Measurements from ENCODE around the gene CRACR2B.

DNA sequence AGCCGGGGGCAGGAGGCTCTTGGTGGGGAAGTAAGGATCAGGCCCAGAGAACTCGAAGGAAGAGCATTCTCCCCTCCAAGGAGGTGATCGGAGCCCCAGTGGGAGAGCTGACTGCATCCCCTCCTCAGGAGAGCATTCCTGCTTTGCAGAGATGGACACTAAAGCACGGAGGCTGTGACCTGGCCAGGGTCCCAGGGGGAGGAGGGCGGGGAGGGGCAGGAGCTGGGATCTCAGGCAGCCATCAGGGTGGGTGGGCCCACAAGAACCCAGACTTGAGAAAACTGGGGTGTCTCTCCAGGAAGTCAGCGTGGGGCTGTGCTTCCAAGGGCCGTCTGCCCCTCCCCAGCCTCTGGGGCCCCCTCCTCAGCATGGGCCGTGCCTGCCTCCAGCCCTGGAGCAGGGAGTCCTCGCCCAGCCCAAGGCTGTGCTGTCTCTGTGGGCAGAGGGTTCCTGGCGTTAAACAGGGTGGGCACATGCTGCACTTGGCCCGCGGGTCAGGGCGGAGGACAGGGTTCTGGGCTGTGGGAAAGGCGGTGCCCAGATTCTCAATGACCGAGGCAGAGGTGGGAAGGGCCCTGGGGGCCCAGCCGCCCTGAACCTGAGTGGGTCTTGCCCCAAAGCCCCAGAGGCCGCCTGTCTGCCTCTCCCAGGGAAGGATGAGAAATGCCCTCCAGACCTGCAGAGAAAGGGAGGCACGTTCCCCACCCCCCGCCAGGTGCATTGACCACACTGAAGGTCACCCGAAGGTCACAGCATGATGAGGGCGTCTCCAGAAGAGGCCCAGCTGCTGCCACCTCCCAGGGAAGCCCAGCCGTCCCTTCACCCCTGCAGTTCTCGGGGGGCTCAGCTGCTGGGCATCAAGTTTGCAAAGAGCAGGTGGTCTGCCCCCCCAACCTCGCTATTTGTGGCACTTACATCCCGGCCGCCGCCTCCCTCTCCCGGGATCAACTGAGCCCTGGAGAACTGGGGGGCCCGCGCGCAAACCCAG, 38.5 kb upstream of the CRACR2B start:
- TF ChIP-seq, protein P1, sequence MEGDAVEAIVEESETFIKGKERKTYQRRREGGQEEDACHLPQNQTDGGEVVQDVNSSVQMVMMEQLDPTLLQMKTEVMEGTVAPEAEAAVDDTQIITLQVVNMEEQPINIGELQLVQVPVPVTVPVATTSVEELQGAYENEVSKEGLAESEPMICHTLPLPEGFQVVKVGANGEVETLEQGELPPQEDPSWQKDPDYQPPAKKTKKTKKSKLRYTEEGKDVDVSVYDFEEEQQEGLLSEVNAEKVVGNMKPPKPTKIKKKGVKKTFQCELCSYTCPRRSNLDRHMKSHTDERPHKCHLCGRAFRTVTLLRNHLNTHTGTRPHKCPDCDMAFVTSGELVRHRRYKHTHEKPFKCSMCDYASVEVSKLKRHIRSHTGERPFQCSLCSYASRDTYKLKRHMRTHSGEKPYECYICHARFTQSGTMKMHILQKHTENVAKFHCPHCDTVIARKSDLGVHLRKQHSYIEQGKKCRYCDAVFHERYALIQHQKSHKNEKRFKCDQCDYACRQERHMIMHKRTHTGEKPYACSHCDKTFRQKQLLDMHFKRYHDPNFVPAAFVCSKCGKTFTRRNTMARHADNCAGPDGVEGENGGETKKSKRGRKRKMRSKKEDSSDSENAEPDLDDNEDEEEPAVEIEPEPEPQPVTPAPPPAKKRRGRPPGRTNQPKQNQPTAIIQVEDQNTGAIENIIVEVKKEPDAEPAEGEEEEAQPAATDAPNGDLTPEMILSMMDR (IDR thresholded peaks at IDR 0.05) = no peak
- no peak for TF ChIP-seq POLR2A (IDR thresholded peaks at IDR 0.05)
